GM21390 (cell line): ENCODE data around the gene LTO1.

Experiments used
- ATAC-seq: cut with Tn5 transposase; IDR thresholded peaks from one replicate; pipeline ENCODE4 v1.9.1; 2021; ENCODE audit not compliant: unreplicated experiment

LTO1 gene

DNA sequence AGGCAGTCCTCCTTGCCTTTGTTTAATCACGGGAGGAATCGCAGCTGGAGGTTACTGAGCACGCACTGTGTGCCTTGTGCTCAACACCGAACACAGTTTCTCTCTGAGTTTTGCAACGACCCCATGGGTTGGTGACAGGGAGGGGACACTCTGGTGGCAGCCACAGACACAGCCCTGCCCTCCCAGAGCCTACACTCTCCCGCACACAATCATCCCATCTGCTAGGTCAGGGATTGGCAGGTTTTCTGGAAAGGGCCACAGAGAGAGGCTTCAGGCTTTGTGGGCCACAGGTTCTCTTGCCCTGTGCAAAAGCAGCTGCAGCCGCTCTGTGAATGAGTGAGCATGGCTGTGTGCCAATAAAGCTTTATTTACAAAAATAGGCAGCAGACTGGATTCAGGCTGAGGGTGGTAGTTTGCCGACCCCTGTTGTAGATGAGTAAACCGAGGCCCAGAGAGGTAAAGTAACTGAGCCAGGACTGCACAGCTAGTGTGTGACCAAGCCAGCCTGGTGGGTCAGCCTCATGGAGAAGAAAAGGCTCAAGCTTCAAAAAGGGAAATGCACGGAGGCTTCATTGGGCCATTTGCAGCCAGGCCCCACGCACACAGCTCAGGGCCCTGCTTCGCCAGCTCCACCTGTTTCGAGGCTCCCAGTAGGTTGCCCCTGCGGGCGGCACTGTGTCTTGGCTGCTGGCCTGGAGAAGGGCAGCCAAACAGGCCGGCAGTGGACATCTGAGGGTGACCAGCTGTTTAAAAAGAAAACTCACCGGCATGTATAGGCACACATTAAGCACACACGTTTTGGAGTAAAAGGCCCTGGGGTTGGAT lies 16.3 kb downstream of the LTO1 start:
- no peak for ATAC-seq

DNA sequence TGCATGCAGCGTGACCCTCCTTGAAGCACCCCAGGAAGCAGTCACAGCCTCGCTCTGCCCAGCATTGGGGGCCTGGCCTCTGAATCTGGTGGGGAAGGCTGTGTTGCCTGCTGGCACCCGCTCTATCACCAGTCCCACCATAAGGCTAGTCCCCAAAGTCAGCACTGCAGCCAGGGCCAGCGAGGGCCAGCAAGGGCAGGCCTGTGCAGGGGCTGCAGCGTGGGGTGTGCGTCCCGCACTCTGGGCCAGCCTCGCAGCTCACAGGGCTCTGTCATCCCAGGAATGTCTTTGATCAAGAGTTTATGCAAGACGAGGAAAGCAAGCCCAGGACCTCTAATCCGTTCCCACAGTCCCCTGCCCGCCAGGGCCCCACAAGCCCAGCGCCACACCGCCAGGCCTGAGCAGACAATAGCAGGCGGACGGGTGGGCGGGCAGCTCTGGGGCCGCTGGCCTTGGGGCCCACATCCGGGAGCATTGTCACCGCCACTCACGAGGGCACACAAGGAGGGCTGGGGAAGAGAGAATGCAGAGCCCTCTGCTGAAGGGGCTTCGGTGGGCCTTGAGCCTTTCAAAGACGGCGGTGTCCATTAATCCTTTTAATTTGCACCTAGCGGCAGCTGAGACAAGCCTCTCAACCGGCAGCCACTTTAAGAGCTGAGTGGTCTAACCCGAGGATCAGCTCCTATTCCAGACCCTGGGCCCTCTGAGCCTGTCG lies 17.1 kb downstream of the LTO1 start:
- no peak for ATAC-seq

DNA sequence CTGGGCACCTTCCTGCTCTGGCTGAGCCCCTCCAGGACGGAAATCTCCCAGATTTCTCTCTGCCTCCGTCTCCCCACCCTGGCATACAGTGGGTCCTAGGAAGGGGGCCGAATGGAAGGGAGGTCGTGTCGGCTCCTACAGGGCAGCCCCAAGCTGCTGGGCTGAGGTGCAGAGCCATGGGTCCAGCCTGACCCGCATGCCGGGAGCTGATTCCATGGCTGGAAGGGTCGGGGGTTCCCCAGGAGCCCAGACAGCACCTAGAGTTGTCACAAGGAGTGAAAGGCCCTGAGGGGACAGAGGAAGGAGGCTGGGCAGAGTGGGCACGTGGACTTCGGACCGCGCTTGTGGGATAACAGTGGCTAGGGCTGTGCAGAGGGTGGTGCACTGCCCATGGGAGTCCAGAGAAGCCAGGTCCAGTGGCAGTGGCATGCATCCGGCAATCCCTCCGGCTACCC lies 17.7 kb downstream of the LTO1 start:
- no peak for ATAC-seq

DNA sequence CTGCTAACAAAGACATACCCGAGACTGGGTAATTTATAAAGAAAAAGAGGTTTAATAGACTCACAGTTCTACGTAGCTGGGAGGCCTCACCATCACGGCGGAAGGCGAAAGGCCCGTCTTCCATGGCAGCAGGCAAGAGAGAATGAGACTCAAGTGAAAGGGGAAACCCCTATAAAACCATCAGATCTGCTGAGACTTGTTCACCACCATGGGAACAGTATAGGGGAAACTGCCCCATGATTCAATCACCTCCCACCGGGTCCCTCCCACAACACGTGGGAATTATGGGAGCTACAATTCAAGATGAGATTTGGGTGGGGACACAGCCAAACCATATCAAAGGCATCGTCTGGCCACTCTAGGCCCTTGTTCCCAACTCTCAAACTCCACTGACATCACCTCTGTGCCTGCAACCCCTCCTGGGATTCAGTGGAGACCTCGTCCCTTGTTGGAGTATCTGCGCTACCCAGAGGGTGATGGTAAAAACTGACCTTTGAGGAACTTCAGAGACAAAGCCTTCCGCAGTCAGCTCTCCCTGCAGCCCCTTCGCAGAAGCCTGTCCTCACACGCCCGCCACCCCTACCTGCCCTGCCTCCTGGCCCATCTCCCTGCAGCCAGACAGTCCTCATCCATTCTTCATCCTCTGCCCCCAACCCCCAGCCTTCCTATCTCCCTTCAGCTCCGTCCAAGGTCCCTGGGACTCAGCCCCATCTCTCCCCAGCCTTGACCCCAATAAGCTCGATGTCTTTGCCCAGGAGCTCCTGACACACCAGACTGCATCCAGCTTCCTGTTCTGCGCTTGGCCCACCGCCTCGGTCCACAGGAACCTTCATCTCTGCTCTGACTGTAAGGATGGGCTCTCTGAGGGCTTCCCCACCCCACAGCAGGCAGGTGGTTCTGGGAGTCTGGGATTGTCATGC lies 18.4 kb downstream of the LTO1 start:
- ATAC-seq = no peak

DNA sequence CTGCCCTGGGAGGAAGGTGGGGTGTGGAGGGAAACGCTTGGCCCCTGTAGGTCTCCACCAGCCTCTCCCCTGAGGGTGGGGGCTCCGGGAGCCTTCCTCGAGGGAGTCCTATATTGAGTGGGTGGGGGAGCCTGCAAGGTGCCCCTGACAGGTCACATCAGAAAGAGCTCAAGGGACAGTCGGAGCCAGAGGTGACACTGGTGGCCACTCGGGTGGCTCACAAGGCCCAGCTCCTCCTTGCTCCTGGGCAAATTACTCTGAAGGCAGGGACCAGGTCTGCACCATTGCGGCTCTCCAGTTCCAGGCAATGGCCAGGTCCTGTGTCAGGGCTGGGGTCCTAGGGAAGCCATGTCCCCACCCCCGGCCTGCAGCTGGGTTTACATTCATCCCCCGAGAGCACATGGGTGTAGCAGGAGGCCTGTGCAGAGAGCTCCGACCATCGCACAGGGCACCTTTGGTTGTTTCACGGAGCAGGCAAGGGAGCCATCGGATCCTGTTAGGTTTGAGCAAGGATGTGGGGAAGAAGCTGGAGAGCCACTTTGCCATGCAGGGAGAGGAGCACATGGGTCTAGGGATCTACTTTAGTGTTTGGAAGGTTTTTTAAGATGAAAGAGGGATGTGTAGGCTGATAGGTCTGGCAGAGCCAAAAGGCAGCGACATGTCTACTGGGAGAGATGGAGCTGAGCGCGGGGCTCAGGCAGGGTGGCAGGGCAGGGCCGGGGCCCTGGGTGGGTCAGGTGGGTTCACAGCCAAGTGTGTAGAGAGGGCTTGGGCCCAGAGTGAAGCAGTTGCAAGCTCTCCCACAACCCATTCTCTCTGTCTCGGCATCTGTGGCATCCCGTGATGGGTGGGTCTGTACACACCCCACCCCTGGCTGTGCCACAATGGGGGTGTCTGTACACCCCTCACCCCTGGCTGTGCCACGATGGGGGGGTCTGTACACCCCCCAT lies 19.4 kb downstream of the LTO1 start:
- ATAC-seq = no peak

DNA sequence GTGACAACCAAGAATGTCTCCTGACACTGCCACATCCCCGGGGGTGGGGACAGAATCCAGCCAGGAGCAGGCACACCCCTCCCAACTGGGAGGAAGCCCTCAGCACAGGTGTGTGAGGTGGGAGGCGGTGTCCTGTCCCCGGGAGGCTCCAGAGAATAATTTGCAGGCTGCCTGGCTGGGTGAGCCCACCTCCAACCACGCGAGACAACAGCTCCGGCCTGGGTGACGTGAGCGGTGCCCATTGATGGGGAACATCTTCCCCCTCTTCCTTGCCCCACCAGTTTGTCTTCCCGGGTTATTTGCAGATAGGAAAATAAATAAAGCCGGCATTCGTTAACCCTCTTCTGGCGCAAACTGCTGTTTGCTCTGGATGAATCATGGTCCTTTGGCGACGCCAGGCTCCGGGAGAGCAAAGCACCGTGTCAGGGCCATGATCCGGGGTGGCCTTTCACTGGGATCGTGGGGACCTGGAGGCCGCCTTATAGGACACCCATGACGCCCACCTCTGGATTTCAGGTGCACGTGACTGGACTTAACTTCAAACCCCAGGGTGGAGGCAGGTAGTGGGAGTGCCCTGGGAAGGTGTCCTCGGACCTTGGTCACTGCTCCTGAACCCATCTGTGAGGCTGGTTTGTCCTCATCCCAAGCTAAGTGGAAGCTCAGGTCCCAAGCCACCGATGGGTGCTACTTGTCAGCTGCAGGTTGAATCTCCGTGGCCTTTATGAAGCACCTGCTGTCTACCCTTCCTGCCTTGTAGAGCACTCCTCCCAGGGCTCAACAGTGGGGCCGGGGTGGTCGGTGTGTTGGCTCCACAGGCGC lies 20.3 kb downstream of the LTO1 start:
- ATAC-seq = no peak

DNA sequence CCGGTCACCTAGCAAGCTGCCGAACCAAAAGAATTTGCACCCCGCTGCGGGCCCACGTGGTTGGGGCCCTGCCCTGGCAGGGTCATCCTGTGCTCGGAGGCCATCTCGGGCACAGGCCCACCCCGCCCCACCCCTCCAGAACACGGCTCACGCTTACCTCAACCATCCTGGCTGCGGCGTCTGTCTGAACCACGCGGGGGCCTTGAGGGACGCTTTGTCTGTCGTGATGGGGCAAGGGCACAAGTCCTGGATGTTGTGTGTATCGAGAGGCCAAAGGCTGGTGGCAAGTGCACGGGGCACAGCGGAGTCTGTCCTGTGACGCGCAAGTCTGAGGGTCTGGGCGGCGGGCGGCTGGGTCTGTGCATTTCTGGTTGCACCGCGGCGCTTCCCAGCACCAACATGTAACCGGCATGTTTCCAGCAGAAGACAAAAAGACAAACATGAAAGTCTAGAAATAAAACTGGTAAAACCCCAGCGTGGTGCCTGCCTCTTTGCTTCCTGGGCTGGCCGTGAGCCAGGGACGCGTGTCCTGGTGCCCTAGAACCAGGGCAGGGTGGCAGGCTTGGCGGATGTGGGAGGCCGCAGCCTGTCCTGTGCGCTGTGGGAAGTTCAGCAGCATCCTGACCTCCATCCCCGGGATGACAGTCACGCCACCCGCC lies 21.0 kb downstream of the LTO1 start:
- ATAC-seq = no peak

DNA sequence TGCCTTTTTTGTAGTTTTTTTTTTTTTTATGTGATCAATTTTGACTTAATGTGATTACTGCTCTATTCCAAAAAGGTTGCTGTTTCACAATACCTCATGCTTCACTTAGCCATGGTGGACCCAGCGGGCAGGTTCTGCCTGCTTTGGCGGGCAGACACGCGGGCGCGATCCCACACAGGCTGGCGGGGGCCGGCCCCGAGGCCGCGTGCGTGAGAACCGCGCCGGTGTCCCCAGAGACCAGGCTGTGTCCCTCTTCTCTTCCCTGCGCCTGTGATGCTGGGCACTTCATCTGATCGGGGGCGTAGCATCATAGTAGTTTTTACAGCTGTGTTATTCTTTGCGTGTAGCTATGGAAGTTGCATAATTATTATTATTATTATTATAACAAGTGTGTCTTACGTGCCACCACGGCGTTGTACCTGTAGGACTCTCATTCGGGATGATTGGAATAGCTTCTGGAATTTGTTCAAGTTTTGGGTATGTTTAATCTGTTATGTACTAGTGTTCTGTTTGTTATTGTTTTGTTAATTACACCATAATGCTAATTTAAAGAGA lies 21.7 kb downstream of the LTO1 start:
- ATAC-seq = no peak

DNA sequence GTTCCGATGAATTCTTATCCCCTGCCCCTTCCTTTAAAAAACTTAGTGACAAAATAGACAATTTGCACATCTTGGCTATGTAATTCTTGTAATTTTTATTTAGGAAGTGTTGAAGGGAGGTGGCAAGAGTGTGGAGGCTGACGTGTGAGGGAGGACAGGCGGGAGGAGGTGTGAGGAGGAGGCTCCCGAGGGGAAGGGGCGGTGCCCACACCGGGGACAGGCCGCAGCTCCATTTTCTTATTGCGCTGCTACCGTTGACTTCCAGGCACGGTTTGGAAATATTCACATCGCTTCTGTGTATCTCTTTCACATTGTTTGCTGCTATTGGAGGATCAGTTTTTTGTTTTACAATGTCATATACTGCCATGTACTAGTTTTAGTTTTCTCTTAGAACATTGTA lies 22.2 kb downstream of the LTO1 start:
- no peak for ATAC-seq

DNA sequence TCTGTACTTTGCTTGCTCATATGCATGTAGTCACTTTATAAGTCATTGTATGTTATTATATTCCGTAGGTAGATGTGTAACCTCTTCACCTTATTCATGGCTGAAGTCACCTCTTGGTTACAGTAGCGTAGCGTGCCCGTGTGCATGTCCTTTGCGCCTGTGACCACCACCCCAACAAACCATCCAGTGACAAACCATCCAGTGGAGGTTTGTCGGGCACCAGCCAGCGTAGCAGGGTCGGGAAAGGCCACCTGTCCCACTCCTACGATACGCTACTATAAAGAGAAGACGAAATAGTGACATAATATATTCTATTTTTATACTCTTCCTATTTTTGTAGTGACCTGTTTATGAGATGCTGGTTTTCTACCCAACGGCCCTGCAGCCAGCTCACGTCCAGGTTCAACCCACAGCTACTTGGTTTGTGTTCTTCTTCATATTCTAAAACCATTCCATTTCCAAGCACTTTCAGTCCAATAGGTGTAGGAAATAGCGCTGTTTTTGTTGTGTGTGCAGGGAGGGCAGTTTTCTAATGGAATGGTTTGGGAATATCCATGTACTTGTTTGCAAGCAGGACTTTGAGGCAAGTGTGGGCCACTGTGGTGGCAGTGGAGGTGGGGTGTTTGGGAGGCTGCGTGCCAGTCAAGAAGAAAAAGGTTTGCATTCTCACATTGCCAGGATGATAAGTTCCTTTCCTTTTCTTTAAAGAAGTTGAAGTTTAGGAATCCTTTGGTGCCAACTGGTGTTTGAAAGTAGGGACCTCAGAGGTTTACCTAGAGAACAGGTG lies 23.1 kb downstream of the LTO1 start:
- no peak for ATAC-seq

DNA sequence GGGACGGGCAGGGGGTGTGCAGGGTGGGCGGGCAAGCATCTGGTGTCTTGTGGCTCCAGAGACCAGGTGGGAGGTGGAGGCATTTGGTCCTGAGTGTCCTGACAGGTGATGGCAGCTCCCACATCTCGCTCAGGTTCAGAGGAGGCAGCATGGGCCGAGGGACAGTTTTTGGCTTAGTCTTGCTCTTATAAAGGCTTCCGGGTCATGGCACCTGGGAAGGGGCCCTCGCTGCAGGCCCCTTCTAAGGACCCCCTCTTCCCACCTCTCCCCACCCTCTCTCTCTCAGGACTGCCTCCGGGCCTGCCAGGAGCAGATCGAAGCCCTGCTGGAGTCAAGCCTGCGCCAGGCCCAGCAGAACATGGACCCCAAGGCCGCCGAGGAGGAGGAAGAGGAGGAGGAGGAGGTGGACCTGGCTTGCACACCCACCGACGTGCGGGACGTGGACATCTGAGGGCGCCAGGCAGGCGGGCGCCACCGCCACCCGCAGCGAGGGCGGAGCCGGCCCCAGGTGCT lies 24.3 kb downstream of the LTO1 start:
- ATAC-seq = no peak

DNA sequence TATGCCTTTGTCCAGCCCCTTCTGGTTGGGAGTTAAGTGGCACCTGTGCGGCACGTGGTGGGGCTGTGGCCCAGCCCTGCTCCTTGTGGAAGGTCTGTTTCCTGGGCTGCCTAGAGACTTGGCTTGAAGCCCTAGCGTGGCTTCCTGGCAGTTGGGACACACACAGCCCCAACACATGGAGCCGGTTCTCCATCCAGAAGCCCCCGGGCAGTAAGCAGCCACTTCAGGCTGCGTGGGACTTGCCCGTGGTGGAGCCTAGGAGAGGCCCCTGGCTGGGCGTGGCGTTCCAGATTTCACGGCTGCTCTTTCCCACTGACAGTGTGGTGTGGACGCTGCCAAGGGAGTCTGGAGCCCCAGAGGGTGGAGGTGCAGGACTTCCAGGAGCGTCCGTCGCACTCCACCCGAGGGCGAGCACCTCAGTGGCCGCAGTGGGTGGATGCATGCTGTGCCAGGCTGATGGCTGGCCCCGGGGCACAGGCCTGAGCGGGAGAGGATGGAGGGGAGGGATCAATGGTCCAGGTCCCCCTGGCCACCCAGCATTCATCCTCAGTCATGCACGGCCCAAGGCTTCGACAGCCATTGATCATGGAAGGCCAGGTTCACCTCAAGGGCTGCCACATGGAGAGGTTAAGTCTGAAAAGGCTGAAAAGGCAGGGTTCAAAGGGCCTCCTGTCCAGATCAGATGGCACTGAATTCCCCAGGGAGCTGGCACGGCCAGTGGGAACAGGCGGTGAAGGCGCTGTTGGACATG lies 24.9 kb downstream of the LTO1 start:
- ATAC-seq = no peak

DNA sequence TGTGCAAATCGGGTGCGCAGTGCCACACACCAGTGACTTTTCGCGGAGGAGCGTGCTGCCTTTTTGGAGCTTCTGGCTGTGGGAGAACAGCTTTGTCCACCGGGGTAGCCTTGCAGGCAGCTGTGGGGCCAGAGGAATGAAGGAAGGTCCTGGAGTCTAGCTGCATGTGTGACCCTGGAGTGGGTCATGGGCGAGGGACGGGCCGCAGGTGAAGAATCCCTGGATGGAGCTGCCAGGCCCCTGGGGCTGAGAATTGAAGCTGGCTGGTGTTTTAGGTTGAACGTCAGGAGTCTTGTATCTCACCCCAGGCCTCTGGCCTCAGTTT lies 25.6 kb downstream of the LTO1 start:
- no peak for ATAC-seq

DNA sequence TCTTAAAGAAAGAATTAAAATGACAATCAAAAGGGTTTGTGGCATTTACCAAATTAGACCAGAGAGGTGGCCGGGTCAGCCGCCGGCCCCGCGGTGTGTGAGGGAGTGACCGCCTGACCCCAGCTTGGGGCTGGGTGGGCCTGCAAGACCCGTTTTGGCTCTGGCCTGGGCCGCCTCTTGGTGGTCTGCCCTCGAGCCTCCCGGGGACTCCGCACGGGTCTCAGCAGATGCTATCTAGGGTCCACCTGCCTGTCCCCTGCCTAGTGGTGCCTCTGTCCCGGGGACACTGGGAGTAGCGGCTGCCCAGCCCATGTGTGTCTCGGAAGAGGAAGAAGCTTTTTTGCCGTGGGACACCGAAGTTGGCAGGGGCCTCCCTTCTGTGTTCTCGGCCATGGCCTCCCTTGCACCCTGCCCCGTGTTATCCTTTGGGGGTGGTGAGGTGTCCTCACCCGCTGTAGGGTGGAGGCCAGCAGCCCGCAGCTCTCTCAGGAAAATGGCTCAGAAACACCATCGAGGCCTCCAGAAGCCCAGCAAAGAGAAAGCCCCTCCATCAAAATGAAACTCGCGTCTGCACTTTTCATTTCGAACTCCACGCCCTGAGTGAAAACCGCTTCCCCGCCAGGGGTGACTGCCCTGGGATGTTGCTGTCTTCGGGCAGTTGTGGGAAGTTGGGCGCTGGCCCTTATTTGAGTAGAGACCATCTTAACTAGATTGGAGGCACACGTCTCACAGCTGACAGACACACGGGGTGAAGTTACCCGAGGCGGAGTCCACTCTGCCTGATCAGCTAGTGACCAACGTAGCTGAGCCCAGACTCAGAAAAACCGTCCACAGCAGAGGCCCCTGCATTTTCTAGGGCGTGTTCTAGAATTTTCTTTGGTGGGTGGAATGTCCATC lies 26.2 kb downstream of the LTO1 start:
- no peak for ATAC-seq

DNA sequence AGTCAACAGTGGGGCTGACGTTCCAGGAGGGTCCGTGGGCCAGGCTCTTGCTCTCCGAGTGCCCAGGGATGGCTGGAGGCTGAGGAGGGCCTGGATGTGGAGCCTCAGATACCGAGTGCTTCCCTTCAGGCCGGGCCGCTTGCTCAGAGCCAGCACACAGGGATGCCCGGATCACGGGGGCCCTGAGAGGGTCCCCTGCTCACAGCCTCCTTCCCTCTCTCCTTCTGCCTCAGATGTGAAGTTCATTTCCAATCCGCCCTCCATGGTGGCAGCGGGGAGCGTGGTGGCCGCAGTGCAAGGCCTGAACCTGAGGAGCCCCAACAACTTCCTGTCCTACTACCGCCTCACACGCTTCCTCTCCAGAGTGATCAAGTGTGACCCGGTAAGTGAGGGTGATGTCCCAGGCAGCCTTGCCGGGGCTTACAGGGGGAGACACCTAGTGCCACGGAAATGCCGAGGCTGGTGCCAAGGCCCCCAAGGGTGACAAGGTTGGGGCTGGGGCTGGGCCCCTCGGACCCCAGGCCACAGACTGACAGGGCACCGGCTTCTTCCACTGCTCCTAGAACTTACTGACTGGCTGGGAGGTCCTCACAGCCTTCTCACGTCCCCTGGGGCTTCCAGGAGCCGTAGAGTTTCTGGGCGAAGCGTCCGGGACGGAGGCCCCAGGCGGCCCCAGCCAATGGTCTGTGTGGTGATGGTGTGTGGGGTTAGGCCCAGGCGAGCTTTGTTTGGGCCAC lies 27.2 kb downstream of the LTO1 start:
- ATAC-seq = no peak
